Dendritic cell treated with granulocyte-macrophage colony-stimulating factor and Interleukin-4, amounts not matched to agents 40 ng/mL and 50 ng/mL, for 4 days (primary cell): Measurements from ENCODE around the gene ARHGEF6.

Experiments used
- H3K27ac Mint-ChIP-seq: one replicate; pipeline ENCODE4 v1.8.0; 2022; ENCODE audit warnings: mild to moderate bottlenecking, mixed read lengths
- H3K27me3 Mint-ChIP-seq: one replicate; pipeline ENCODE4 v1.8.0; 2022; ENCODE audit warnings: mild to moderate bottlenecking, mixed read lengths
- H3K36me3 Mint-ChIP-seq: one replicate; pipeline ENCODE4 v1.8.0; 2022; ENCODE audit warnings: low read depth, mixed read lengths
- H3K4me1 Mint-ChIP-seq: one replicate; pipeline ENCODE4 v1.8.0; 2022; ENCODE audit warnings: low read depth, mixed read lengths
- H3K4me3 Mint-ChIP-seq: one replicate; pipeline ENCODE4 v1.8.0; 2022; ENCODE audit warnings: mild to moderate bottlenecking, moderate library complexity, mixed read lengths
- H3K9me3 Mint-ChIP-seq: one replicate; pipeline ENCODE4 v1.8.0; 2022; ENCODE audit warnings: mixed read lengths
- intact Hi-C: fragments of 100-400 bp; cut with micrococcal nuclease; formaldehyde crosslinking; loops from one replicate; pipeline ENCODE4 v1.15.0; 2022

The ARHGEF6 gene

GRCh38 chrX:136622568-136622967 is 158.2 kb downstream of the ARHGEF6 start:
- no peaks in the 10 kb centered on the region for H3K36me3 Mint-ChIP-seq
- no peak overlapping the region for H3K27ac Mint-ChIP-seq

GRCh38 chrX:136620780-136621179 is 160.0 kb downstream of the ARHGEF6 start:
- no peaks in the 10 kb centered on the region for H3K36me3 Mint-ChIP-seq
- intact Hi-C loops, result no loop called here
- H3K4me3 Mint-ChIP-seq, result no peak overlapping the region
- no peak overlapping the region for H3K27ac Mint-ChIP-seq
- H3K27me3 Mint-ChIP-seq, result peaks cover 1% of the 10 kb centered on the region
- H3K4me1 Mint-ChIP-seq, result peaks cover 5% of the 10 kb centered on the region
- H3K9me3 Mint-ChIP-seq, result no peaks in the 10 kb centered on the region

More at GRCh38 chrX:136622568-136622967, 158.2 kb downstream of the ARHGEF6 start:
- H3K4me1 Mint-ChIP-seq, result peaks cover 5% of the 10 kb centered on the region
- no peaks in the 10 kb centered on the region for H3K9me3 Mint-ChIP-seq
- H3K4me3 Mint-ChIP-seq, result no peak overlapping the region
- intact Hi-C loops, result no loop called here
- peaks cover 1% of the 10 kb centered on the region for H3K27me3 Mint-ChIP-seq

- intact Hi-C loops, result no loop called here
- Mint-ChIP-seq H3K4me3 (no peak overlapping the region), H3K27ac (no peak overlapping the region), H3K4me1 (peaks cover 5% of the 10 kb centered on the region), H3K36me3 (no peaks in the 10 kb centered on the region), H3K9me3 (no peaks in the 10 kb centered on the region), H3K27me3 (peaks cover 1% of the 10 kb centered on the region)
These were observed 160.7 kb downstream of the ARHGEF6 start for GRCh38 chrX:136619899-136620505.

GRCh38 chrX:136616987-136617685 is 163.6 kb downstream of the ARHGEF6 start:
- H3K27me3 Mint-ChIP-seq, result peaks cover 1% of the 10 kb centered on the region
- H3K4me3 Mint-ChIP-seq, result no peak overlapping the region
- H3K9me3 Mint-ChIP-seq, result no peaks in the 10 kb centered on the region
- H3K27ac Mint-ChIP-seq, result no peak overlapping the region
- H3K36me3 Mint-ChIP-seq, result no peaks in the 10 kb centered on the region
- no peaks in the 10 kb centered on the region for H3K4me1 Mint-ChIP-seq
- intact Hi-C loops, result no loop called here
